RWPE2 (cell line): Measurements from ENCODE around the gene DNAL4.

Experiments used
- ATAC-seq: fragments of 200-7000 bp; cut with Tn5 transposase; 3 replicates; pipeline ENCODE4 v1.9.1; 2021; ENCODE audit warnings: low read depth
- DNase-seq: peaks from one replicate; pipeline ENCODE4 v3.0.0-alpha.2; 2020; ENCODE audit warnings: low spot score
- H3K27ac ChIP-seq: fragments of 450-650 bp; 2 replicates; pipeline ENCODE4 v1.5.1; 2017; ENCODE audit warnings: mild to moderate bottlenecking; ENCODE audit not compliant: poor library complexity, severe bottlenecking
- H3K27me3 ChIP-seq: fragments of 250-450 bp; sonication (Bioruptor Pico); 2 replicates; pipeline ENCODE4 v1.5.1; 2021; ENCODE audit warnings: mild to moderate bottlenecking, moderate library complexity; ENCODE audit not compliant: insufficient read depth, poor library complexity, severe bottlenecking
- H3K36me3 ChIP-seq: fragments of 250-450 bp; sonication (Bioruptor Pico); 2 replicates; pipeline ENCODE4 v1.5.1; 2020; ENCODE audit warnings: low read depth, mild to moderate bottlenecking, moderate library complexity
- H3K4me1 ChIP-seq: fragments of 250-450 bp; sonication (Bioruptor Pico); 2 replicates; pipeline ENCODE4 v1.5.1; 2021; ENCODE audit warnings: mild to moderate bottlenecking, moderate library complexity; ENCODE audit not compliant: insufficient read depth, poor library complexity, severe bottlenecking
- H3K4me3 ChIP-seq: fragments of 250-450 bp; sonication (Bioruptor Pico); 2 replicates; pipeline ENCODE4 v1.5.1; 2021; ENCODE audit warnings: mild to moderate bottlenecking, moderate library complexity; ENCODE audit not compliant: severe bottlenecking
- H3K9me3 ChIP-seq: fragments of 250-450 bp; sonication (Bioruptor Pico); 2 replicates; pipeline ENCODE4 v1.5.1; 2021; ENCODE audit warnings: mild to moderate bottlenecking, moderate library complexity; ENCODE audit not compliant: severe bottlenecking
- CTCF ChIP-seq: fragments of 450-650 bp; IDR thresholded peaks from one replicate; pipeline ENCODE4 v1.5.1; 2017; ENCODE audit warnings: mild to moderate bottlenecking, moderate library complexity; ENCODE audit not compliant: poor library complexity, severe bottlenecking

DNAL4 gene

GRCh38 chr22:38733724-38734381 is 60.1 kb downstream of the DNAL4 start:
- Histone ChIP-seq H3K36me3 (peaks cover 86% of the 10 kb centered on the region), H3K27ac (no peak overlapping the region)

GRCh38 chr22:38733329-38733723 is 60.6 kb downstream of the DNAL4 start:
- Histone ChIP-seq H3K4me3 (no peak overlapping the region), H3K36me3 (peaks cover 86% of the 10 kb centered on the region), H3K27me3 (no peaks in the 10 kb centered on the region), H3K9me3 (no peaks in the 10 kb centered on the region), H3K27ac (no peak overlapping the region), H3K4me1 (no peaks in the 10 kb centered on the region)
- peak; percentile 81 for TF ChIP-seq CTCF
- ATAC-seq = peak; percentile 50
- no peak for DNase-seq

More at GRCh38 chr22:38733724-38734381, 60.1 kb downstream of the DNAL4 start:
- Histone ChIP-seq H3K27me3 (no peaks in the 10 kb centered on the region), H3K4me3 (no peak overlapping the region), H3K9me3 (no peaks in the 10 kb centered on the region), H3K4me1 (no peaks in the 10 kb centered on the region)
- ATAC-seq = no peak
- no peak for TF ChIP-seq CTCF
- DNase-seq = no peak

GRCh38 chr22:38732251-38732815 is 61.6 kb downstream of the DNAL4 start:
- no peak overlapping the region for H3K4me3 ChIP-seq
- no peak for DNase-seq
- no peaks in the 10 kb centered on the region for H3K9me3 ChIP-seq
- H3K36me3 ChIP-seq = peaks cover 86% of the 10 kb centered on the region
- TF ChIP-seq CTCF = no peak
- H3K27ac ChIP-seq = no peak overlapping the region
- no peaks in the 10 kb centered on the region for H3K4me1 ChIP-seq
- no peak for ATAC-seq
- H3K27me3 ChIP-seq = no peaks in the 10 kb centered on the region

- ATAC-seq (no peak), DNase-seq (no peak)
- Histone ChIP-seq H3K9me3 (no peaks in the 10 kb centered on the region), H3K27ac (no peak overlapping the region), H3K36me3 (peaks cover 86% of the 10 kb centered on the region), H3K4me3 (no peak overlapping the region), H3K27me3 (no peaks in the 10 kb centered on the region), H3K4me1 (no peaks in the 10 kb centered on the region)
- no peak for TF ChIP-seq CTCF
These were observed 62.2 kb downstream of the DNAL4 start for GRCh38 chr22:38731703-38732161.

GRCh38 chr22:38730411-38730871 is 63.5 kb downstream of the DNAL4 start:
- no peaks in the 10 kb centered on the region for H3K9me3 ChIP-seq
- DNase-seq = no peak
- no peaks in the 10 kb centered on the region for H3K27me3 ChIP-seq
- H3K27ac ChIP-seq = no peak overlapping the region
- peaks cover 86% of the 10 kb centered on the region for H3K36me3 ChIP-seq
- TF ChIP-seq CTCF = no peak
- no peak overlapping the region for H3K4me3 ChIP-seq
- no peak for ATAC-seq
- H3K4me1 ChIP-seq = no peaks in the 10 kb centered on the region
